GM23338 (cell line): ENCODE results near the gene CHAC1.

Source experiments
- CTCF ChIP-seq, 2 experiments: fragments of 200-600 bp in 1 of 2; sonication (generic) in 1 of 2; conservative IDR thresholded peaks; 2 replicates each; pipeline versions ENCODE4 v1.5.1 to v1.6.1; 2016 to 2017; ENCODE audit warnings: antibody characterized with exemption in 2 of 2, low read depth in 2 of 2, mild to moderate bottlenecking in 2 of 2, moderate library complexity in 1 of 2
- POLR2AphosphoS5 ChIP-seq: IDR thresholded peaks from 2 replicates; pipeline ENCODE4 v1.6.1; 2016; ENCODE audit warnings: antibody characterized with exemption, low read depth

- no peak for TF ChIP-seq POLR2AphosphoS5
- no peak for TF ChIP-seq CTCF (conservative IDR thresholded peaks at IDR 0.05; ENCODE audit: low read depth in 2 of 2)
Measured at GRCh38 chr15:40927495-40927872, 25.8 kb upstream of the CHAC1 start.
